ENCODE results near the gene LTF. TPM values are rescaled to one million over a fixed set of nuclear protein-coding genes. Genes with fewer than 3 reads are reported as not detected.

The LTF gene
- polyA plus RNA-seq, 1 donor from 2014 or later = not detected

GRCh38 chr3:46489875-46490274 is 25.2 kb upstream of the LTF start:
- Histone ChIP-seq H3K79me2 (replicated peaks; ENCODE audit: insufficient read depth, low read length) (no peaks in the 10 kb centered on the region), H3K27me3 (ENCODE audit: insufficient read depth, low read depth, low read length) (no peaks in the 10 kb centered on the region), H2AFZ (ENCODE audit: low read depth, low read length) (no peak overlapping the region), H3K4me3 (ENCODE audit: low read length) (no peak overlapping the region), H3K4me2 (ENCODE audit: low read length) (no peak overlapping the region), H3K9me2 (ENCODE audit: insufficient read depth, low read length) (no peaks in the 10 kb centered on the region), H3K36me3 (ENCODE audit: insufficient read depth, low read length) (no peaks in the 10 kb centered on the region), H3K9ac (ENCODE audit: low read length) (no peak overlapping the region), H3F3A (ENCODE audit: insufficient read depth, low read length, poor library complexity, severe bottlenecking) (no peaks in the 10 kb centered on the region), H4K20me1 (ENCODE audit: insufficient read depth) (no peaks in the 10 kb centered on the region), H3K27ac (ENCODE audit: low read length) (no peak overlapping the region), H3K9me3 (ENCODE audit: low read length) (no peaks in the 10 kb centered on the region)
- TF ChIP-seq TAF1 (IDR thresholded peaks at IDR 0.05; ENCODE audit: low read depth) (no peak), RAD21 (conservative IDR thresholded peaks at IDR 0.05) (no peak), POLR2AphosphoS5 (IDR thresholded peaks at IDR 0.05) (no peak), MXI1 (conservative IDR thresholded peaks at IDR 0.05; ENCODE audit: poor library complexity, severe bottlenecking) (no peak), CTCF (IDR thresholded peaks at IDR 0.05; ENCODE audit: poor library complexity, severe bottlenecking) (no peak), SMC3 (conservative IDR thresholded peaks at IDR 0.05; ENCODE audit: poor library complexity) (no peak), EP300 (conservative IDR thresholded peaks at IDR 0.05; ENCODE audit: poor library complexity, severe bottlenecking) (no peak), REST (IDR thresholded peaks at IDR 0.05; ENCODE audit: borderline replicate concordance) (no peak), EZH2 (IDR thresholded peaks at IDR 0.05; ENCODE audit: borderline replicate concordance, insufficient read depth, low read length, poor library complexity, severe bottlenecking) (no peak)

- Histone ChIP-seq H3K4me3 (ENCODE audit: low read length) (no peak overlapping the region), H3K9ac (ENCODE audit: low read length) (no peak overlapping the region), H3K9me2 (ENCODE audit: insufficient read depth, low read length) (no peaks in the 10 kb centered on the region), H3K27ac (ENCODE audit: low read length) (no peak overlapping the region), H3K9me3 (ENCODE audit: low read length) (no peaks in the 10 kb centered on the region), H3F3A (ENCODE audit: insufficient read depth, low read length, poor library complexity, severe bottlenecking) (no peaks in the 10 kb centered on the region), H2AFZ (ENCODE audit: low read depth, low read length) (no peak overlapping the region), H3K4me2 (ENCODE audit: low read length) (no peak overlapping the region), H3K79me2 (replicated peaks; ENCODE audit: insufficient read depth, low read length) (no peaks in the 10 kb centered on the region), H4K20me1 (ENCODE audit: insufficient read depth) (no peaks in the 10 kb centered on the region), H3K27me3 (ENCODE audit: insufficient read depth, low read depth, low read length) (no peaks in the 10 kb centered on the region), H3K36me3 (ENCODE audit: insufficient read depth, low read length) (no peaks in the 10 kb centered on the region)
- no peak for TF ChIP-seq EP300 (conservative IDR thresholded peaks at IDR 0.05; ENCODE audit: poor library complexity, severe bottlenecking)
- no peak for TF ChIP-seq TAF1 (IDR thresholded peaks at IDR 0.05; ENCODE audit: low read depth)
- TF ChIP-seq POLR2AphosphoS5 (IDR thresholded peaks at IDR 0.05) = no peak
- no peak for TF ChIP-seq SMC3 (conservative IDR thresholded peaks at IDR 0.05; ENCODE audit: poor library complexity)
- no peak for TF ChIP-seq EZH2 (IDR thresholded peaks at IDR 0.05; ENCODE audit: borderline replicate concordance, insufficient read depth, low read length, poor library complexity, severe bottlenecking)
- TF ChIP-seq RAD21 (conservative IDR thresholded peaks at IDR 0.05) = no peak
- TF ChIP-seq REST (IDR thresholded peaks at IDR 0.05; ENCODE audit: borderline replicate concordance) = no peak
- TF ChIP-seq MXI1 (conservative IDR thresholded peaks at IDR 0.05; ENCODE audit: poor library complexity, severe bottlenecking) = no peak
- no peak for TF ChIP-seq CTCF (IDR thresholded peaks at IDR 0.05; ENCODE audit: poor library complexity, severe bottlenecking)
Measured at GRCh38 chr3:46489381-46489780, 24.7 kb upstream of the LTF start.
